ENCODE data around the gene JARID2. TPM values are rescaled to one million over a fixed set of nuclear protein-coding genes. Genes with fewer than 3 reads are reported as not detected.
A peak's percentile ranks its signal among the peaks of the same experiment; 100 is the strongest.

Gene JARID2
- total and polyA plus RNA-seq, 9 of the 15 experiments (the other 6 are each of a cell fraction or from before 2014, with no cell fraction given) = 5.0 to 29.0 (median 15.6) TPM

DNA sequence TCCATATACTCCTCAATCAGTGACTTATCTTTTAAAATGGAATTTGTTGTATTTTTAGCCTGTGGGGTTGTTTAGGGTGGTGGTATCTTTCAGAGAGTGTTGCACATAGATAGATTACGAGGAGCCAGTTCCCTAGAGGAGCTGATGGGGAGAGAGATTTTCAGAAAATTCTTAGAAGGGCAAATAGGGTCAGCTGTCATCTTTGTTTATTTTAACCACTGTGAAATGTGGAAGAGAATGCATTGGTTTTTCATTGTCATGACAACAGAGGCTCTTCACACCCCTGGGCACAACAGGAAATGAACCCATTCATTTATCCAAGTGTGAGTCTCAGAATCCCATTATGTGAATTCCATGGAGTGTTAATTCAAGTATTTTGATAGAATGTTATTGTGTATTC lies 188.4 kb downstream of the JARID2 start (continued):
- TF ChIP-seq ZNF609 (CRISPR knock-in tag; IDR thresholded peaks at IDR 0.05; ENCODE audit: borderline replicate concordance) = no peak
- no peak for TF ChIP-seq ZBTB17 (CRISPR knock-in tag; IDR thresholded peaks at IDR 0.05)
- TF ChIP-seq ZNF143 (CRISPR knock-in tag; IDR thresholded peaks at IDR 0.05) = no peak
- TF ChIP-seq ARID1B (IDR thresholded peaks at IDR 0.05) = peak; percentile 82
- no peak for TF ChIP-seq BRF1 (IDR thresholded peaks at IDR 0.05; ENCODE audit: borderline replicate concordance, extremely low read depth, insufficient read length)
- peak in 1 of 2 experiments; percentile 16; a peak in 1 of 4 replicates for TF ChIP-seq TRIM24 (IDR thresholded peaks at IDR 0.05)
- TF ChIP-seq, protein P1, sequence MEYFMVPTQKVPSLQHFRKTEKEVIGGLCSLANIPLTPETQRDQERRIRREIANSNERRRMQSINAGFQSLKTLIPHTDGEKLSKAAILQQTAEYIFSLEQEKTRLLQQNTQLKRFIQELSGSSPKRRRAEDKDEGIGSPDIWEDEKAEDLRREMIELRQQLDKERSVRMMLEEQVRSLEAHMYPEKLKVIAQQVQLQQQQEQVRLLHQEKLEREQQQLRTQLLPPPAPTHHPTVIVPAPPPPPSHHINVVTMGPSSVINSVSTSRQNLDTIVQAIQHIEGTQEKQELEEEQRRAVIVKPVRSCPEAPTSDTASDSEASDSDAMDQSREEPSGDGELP (CRISPR knock-in tag; IDR thresholded peaks at IDR 0.05; ENCODE audit: borderline replicate concordance) = no peak
- peak; percentile 82 for TF ChIP-seq EP300 (IDR thresholded peaks at IDR 0.05; ENCODE audit: low read length)
- TF ChIP-seq, protein P2, sequence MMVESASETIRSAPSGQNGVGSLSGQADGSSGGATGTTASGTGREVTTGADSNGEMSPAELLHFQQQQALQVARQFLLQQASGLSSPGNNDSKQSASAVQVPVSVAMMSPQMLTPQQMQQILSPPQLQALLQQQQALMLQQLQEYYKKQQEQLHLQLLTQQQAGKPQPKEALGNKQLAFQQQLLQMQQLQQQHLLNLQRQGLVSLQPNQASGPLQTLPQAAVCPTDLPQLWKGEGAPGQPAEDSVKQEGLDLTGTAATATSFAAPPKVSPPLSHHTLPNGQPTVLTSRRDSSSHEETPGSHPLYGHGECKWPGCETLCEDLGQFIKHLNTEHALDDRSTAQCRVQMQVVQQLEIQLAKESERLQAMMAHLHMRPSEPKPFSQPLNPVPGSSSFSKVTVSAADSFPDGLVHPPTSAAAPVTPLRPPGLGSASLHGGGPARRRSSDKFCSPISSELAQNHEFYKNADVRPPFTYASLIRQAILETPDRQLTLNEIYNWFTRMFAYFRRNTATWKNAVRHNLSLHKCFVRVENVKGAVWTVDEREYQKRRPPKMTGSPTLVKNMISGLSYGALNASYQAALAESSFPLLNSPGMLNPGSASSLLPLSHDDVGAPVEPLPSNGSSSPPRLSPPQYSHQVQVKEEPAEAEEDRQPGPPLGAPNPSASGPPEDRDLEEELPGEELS (CRISPR knock-in tag; IDR thresholded peaks at IDR 0.05; ENCODE audit: borderline replicate concordance) = no peak
- TF ChIP-seq FUS (optimal IDR thresholded peaks at IDR 0.05; ENCODE audit: low read depth, low read length) = no peak
- TF ChIP-seq FOSL1 (tag; conservative IDR thresholded peaks at IDR 0.05) = peak; percentile 39; the same call in 1 of the 2 replicates
- no peak for TF ChIP-seq GTF2E2 (tag; IDR thresholded peaks at IDR 0.05)
- TF ChIP-seq NFATC3 (IDR thresholded peaks at IDR 0.05) = no peak
- no peak for TF ChIP-seq ZNF79 (CRISPR knock-in tag; IDR thresholded peaks at IDR 0.05; ENCODE audit: low read depth)
- peak in 1 of 2 experiments; percentile 89; a peak in 2 of 4 replicates for TF ChIP-seq TBL1XR1 (IDR thresholded peaks at IDR 0.05; ENCODE audit: low read length in 2 of 2)
- peak; percentile 58; the same call in 1 of the 2 replicates for TF ChIP-seq NCOA1 (IDR thresholded peaks at IDR 0.05; ENCODE audit: low read depth)
- TF ChIP-seq, protein P3, sequence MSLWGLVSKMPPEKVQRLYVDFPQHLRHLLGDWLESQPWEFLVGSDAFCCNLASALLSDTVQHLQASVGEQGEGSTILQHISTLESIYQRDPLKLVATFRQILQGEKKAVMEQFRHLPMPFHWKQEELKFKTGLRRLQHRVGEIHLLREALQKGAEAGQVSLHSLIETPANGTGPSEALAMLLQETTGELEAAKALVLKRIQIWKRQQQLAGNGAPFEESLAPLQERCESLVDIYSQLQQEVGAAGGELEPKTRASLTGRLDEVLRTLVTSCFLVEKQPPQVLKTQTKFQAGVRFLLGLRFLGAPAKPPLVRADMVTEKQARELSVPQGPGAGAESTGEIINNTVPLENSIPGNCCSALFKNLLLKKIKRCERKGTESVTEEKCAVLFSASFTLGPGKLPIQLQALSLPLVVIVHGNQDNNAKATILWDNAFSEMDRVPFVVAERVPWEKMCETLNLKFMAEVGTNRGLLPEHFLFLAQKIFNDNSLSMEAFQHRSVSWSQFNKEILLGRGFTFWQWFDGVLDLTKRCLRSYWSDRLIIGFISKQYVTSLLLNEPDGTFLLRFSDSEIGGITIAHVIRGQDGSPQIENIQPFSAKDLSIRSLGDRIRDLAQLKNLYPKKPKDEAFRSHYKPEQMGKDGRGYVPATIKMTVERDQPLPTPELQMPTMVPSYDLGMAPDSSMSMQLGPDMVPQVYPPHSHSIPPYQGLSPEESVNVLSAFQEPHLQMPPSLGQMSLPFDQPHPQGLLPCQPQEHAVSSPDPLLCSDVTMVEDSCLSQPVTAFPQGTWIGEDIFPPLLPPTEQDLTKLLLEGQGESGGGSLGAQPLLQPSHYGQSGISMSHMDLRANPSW (CRISPR knock-in tag; IDR thresholded peaks at IDR 0.05) = no peak

All from K562 (cell line).